Smooth muscle cell (in vitro differentiated cells): ENCODE data around the gene TRMT11. TPM values are rescaled to one million over a fixed set of nuclear protein-coding genes. Genes with fewer than 3 reads are reported as not detected.

Source experiments
- DNase-seq: peaks from one replicate; lab custom pipeline; 2025; ENCODE audit not compliant: unreplicated experiment; lab: John Stamatoyannopoulos, UW
- H2AFZ ChIP-seq: fragments of 200-600 bp; sonication (generic); 2 replicates; pipeline ENCODE4 v1.6.0; 2016; ENCODE audit warnings: antibody characterized with exemption, low read depth, mild to moderate bottlenecking
- H3F3A ChIP-seq: fragments of 200-600 bp; sonication (generic); 2 replicates; pipeline ENCODE4 v1.6.0; 2017; ENCODE audit warnings: antibody characterized with exemption, low read depth
- H3K27ac ChIP-seq: fragments of 200-600 bp; sonication (generic); 2 replicates; pipeline ENCODE4 v1.5.1; 2016; ENCODE audit warnings: low read depth, mild to moderate bottlenecking
- H3K27me3 ChIP-seq: fragments of 200-600 bp; sonication (generic); 2 replicates; pipeline ENCODE4 v1.6.1; 2016; ENCODE audit warnings: low read depth, mild to moderate bottlenecking
- H3K36me3 ChIP-seq: fragments of 200-600 bp; sonication (generic); 2 replicates; pipeline ENCODE4 v1.5.1; 2016; ENCODE audit warnings: low read depth
- H3K4me1 ChIP-seq: fragments of 200-600 bp; sonication (generic); 2 replicates; pipeline ENCODE4 v1.5.1; 2016; ENCODE audit warnings: low read depth
- H3K4me2 ChIP-seq: fragments of 200-600 bp; sonication (generic); 2 replicates; pipeline ENCODE4 v1.6.0; 2016; ENCODE audit warnings: mild to moderate bottlenecking
- H3K4me3 ChIP-seq: fragments of 200-600 bp; sonication (generic); 2 replicates; pipeline ENCODE4 v1.5.1; 2016; ENCODE audit warnings: mild to moderate bottlenecking
- H3K79me2 ChIP-seq: fragments of 200-600 bp; sonication (generic); 2 replicates; pipeline ENCODE4 v1.6.0; 2016; ENCODE audit warnings: low read depth, mild to moderate bottlenecking
- H3K9ac ChIP-seq: fragments of 200-600 bp; sonication (generic); 2 replicates; pipeline ENCODE4 v1.6.0; 2016; ENCODE audit warnings: low read depth
- H3K9me3 ChIP-seq: fragments of 200-600 bp; sonication (generic); replicated peaks from 2 replicates; pipeline ENCODE4 v1.5.1; 2016; ENCODE audit warnings: low read depth
- H4K20me1 ChIP-seq: fragments of 200-600 bp; sonication (generic); 2 replicates; pipeline ENCODE4 v1.6.0; 2016; ENCODE audit warnings: low read depth
- WGBS: methylation state at CpG from one replicate; pipeline ENCODE4 v1.1.7; 2016; ENCODE audit warnings: low lambda C conversion rate; 5-methylcytosine and 5-hydroxymethylcytosine counted together
- polyA plus RNA-seq: library from polyadenylated mRNA; unstranded; fragments of >200 nt; fragmentation: Nextera tagmentation; extraction: Ambion mirVana; gene quantifications from 2 replicates; pipeline ENCODE4 v1.2.1, GENCODE V29; 2016
- total RNA-seq: library from RNA; depleted of rRNA; stranded (reverse); fragments of >200 nt; gene quantifications from 2 replicates; pipeline ENCODE4 v1.2.3, GENCODE V29; 2014
- TF ChIP-seq, protein P1 (sequence below): fragments of 200-600 bp; sonication (generic); IDR thresholded peaks from 2 replicates; pipeline ENCODE4 v1.5.1; 2017; ENCODE audit warnings: borderline replicate concordance, mild to moderate bottlenecking, antibody characterized with exemption; ENCODE audit not compliant: insufficient read depth, poor library complexity, severe bottlenecking

The TRMT11 gene
- total and polyA plus RNA-seq, 2 experiments from 2014 or later, result 12.8 to 21.6 TPM

DNA sequence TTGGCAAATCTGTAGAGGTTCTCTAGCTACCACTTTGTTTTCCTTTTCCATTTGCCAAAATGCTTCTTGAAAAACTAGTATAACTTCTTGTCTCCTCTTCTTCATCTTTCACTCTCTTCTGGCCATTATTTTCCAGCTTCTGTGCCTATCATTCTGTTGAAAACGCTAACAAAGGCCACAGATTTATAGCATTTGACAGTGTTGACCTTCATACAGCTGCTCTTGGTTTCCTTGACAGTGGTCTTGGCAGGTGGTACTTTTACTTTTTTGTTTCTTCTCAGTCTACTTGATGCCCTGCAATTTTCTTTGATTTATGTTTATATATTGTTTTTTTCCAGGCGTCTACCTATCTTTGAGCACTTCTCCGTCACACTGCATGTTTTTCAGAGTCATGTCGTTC, 23.7 kb downstream of the TRMT11 start:
- no peak overlapping the region for H3K4me2 ChIP-seq
- WGBS, result 95% methylated on average over 4 of the region's 4 CpGs
- H3K9ac ChIP-seq, result no peak overlapping the region
- no peaks in the 10 kb centered on the region for H3K9me3 ChIP-seq
- peaks cover 30% of the 10 kb centered on the region for H3K36me3 ChIP-seq
- H3K4me3 ChIP-seq, result no peak overlapping the region
- no peaks in the 10 kb centered on the region for H3F3A ChIP-seq
- H3K27me3 ChIP-seq, result no peaks in the 10 kb centered on the region
- H2AFZ ChIP-seq, result no peak overlapping the region
- TF ChIP-seq, protein P1, sequence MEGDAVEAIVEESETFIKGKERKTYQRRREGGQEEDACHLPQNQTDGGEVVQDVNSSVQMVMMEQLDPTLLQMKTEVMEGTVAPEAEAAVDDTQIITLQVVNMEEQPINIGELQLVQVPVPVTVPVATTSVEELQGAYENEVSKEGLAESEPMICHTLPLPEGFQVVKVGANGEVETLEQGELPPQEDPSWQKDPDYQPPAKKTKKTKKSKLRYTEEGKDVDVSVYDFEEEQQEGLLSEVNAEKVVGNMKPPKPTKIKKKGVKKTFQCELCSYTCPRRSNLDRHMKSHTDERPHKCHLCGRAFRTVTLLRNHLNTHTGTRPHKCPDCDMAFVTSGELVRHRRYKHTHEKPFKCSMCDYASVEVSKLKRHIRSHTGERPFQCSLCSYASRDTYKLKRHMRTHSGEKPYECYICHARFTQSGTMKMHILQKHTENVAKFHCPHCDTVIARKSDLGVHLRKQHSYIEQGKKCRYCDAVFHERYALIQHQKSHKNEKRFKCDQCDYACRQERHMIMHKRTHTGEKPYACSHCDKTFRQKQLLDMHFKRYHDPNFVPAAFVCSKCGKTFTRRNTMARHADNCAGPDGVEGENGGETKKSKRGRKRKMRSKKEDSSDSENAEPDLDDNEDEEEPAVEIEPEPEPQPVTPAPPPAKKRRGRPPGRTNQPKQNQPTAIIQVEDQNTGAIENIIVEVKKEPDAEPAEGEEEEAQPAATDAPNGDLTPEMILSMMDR, result no peak
- no peak overlapping the region for H3K27ac ChIP-seq
- no peaks in the 10 kb centered on the region for H4K20me1 ChIP-seq
- H3K79me2 ChIP-seq, result no peaks in the 10 kb centered on the region
- H3K4me1 ChIP-seq, result no peaks in the 10 kb centered on the region
- no peak for DNase-seq

DNA sequence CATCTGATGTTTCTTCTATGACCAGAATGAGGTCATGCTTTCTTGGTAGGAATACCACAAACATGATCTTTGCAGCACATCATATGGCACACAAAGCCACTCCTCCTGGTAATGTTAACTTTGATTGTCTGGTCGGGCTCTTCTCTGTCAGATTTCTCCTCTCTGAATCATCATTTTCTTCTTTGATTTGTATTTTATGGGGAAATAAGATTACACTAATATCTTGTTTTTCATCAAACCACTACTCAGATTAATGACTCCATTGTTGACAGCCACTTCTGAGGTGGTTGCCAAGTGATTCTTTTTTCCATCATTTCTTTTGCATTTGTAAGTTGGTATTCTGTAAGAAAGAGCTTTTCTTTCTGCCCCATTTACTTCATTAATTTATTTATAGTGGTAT, 29.5 kb downstream of the TRMT11 start:
- TF ChIP-seq, protein P1, result no peak
- Histone ChIP-seq H3K4me1 (no peaks in the 10 kb centered on the region), H3K79me2 (no peaks in the 10 kb centered on the region), H3K9ac (no peak overlapping the region), H3K27me3 (no peaks in the 10 kb centered on the region), H3F3A (no peaks in the 10 kb centered on the region), H3K4me3 (no peak overlapping the region), H4K20me1 (no peaks in the 10 kb centered on the region), H3K27ac (no peak overlapping the region), H3K9me3 (no peaks in the 10 kb centered on the region), H3K36me3 (peaks cover 46% of the 10 kb centered on the region), H2AFZ (no peak overlapping the region), H3K4me2 (no peak overlapping the region)
- 74% methylated on average over 1 of the region's 1 CpG for WGBS
- DNase-seq, result no peak

DNA sequence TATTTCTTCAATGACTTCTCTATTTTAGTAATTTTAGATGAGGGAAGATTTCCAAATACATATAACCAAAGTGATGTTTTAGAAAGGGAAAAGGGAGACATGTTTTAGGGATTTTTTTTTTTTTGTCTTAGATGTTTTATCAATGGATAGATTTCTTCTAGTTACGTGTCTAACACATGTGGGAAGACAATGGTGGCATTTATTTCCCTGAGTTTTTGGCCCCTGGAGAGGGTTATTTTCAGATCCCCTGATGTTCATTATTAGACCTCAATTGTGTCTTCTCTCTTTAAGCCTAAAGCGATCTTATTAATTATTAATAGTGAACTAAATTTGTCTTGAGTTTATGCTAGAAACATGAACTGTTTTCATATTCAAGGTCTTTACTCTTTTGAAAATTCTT, 30.3 kb downstream of the TRMT11 start:
- Histone ChIP-seq H3K9me3 (no peaks in the 10 kb centered on the region), H4K20me1 (no peaks in the 10 kb centered on the region), H2AFZ (no peak overlapping the region), H3K4me3 (no peak overlapping the region), H3K27ac (no peak overlapping the region), H3K27me3 (no peaks in the 10 kb centered on the region), H3K36me3 (peaks cover 47% of the 10 kb centered on the region), H3K9ac (no peak overlapping the region), H3K4me1 (no peaks in the 10 kb centered on the region), H3F3A (no peaks in the 10 kb centered on the region), H3K4me2 (no peak overlapping the region), H3K79me2 (no peaks in the 10 kb centered on the region)
- DNase-seq, result no peak
- 91% methylated on average over 2 of the region's 2 CpGs for WGBS
- TF ChIP-seq, protein P1, result no peak

DNA sequence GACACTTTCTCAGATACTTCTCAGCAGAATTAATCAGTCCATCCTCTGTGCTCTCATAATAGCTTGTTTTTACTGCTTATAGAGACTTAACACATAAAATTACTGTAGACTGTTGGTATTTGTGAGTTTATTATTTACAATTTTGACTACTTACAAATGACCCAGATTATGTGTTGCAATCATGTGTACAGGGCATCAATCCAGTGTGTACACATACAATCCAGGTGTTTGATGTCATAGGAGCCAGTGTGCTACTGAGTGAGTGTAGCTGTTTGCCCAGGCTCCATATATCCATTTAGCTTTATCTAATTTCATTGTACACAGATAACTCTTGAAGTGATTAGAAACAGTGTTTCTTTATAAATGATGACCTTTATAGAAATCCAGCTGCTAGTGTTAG, 31.3 kb downstream of the TRMT11 start:
- DNase-seq, result no peak
- Histone ChIP-seq H3K27me3 (no peaks in the 10 kb centered on the region), H3K9me3 (no peaks in the 10 kb centered on the region), H3K27ac (no peak overlapping the region), H2AFZ (no peak overlapping the region), H3F3A (no peaks in the 10 kb centered on the region), H4K20me1 (no peaks in the 10 kb centered on the region), H3K36me3 (peaks cover 49% of the 10 kb centered on the region), H3K4me2 (no peak overlapping the region), H3K79me2 (no peaks in the 10 kb centered on the region), H3K4me1 (no peaks in the 10 kb centered on the region), H3K9ac (no peak overlapping the region), H3K4me3 (no peak overlapping the region)
- TF ChIP-seq, protein P1, result no peak
